Measurements from ENCODE around the gene SYNRG. TPM values are rescaled to one million over a fixed set of nuclear protein-coding genes. Genes with fewer than 3 reads are reported as not detected.

SYNRG gene
- total RNA-seq, 1 donor from 2014 or later: 28.7 TPM

DNA sequence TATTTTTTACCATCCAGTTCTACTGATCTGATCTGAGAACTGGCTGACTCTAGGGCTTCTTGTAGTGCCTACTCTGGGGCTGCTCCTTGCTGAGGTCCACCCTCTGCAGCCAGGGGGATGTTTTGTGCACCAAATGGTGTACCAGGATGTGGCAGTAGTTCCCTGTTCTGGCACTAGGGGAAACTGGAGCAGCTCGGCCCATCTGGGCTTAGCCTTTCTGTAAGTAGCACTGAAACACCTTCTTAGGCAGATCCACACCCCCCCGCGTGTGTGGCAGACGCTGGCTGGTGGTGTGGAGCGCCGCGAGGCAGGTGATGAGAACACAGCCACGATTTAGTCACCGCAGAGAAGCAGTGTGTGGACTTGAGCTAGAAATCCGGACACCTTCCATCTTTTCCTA is 102.5 kb downstream of the SYNRG start:
- no peak for DNase-seq (ENCODE audit: extremely low read depth, low read depth, low spot score)

DNA sequence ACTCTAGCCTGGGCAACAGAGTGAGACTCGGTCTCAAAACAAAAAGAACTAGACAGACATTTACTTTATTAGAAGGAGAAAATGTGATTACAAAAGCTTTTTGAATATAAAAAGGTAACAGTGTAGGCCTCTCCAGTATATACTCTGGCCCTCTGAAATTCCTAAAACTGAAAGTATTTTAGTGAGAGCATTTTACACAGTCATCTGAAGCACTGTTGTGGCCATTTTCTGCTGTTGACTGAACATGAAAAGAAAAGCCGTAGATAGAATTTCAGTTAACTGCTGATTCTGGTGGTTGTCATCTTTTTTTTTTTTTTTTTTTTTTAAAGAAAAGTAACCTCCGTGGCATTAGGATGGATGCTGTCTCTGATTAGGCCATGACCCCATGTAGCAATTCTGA is 103.9 kb downstream of the SYNRG start:
- no peak for DNase-seq (ENCODE audit: extremely low read depth, low read depth, low spot score)

DNA sequence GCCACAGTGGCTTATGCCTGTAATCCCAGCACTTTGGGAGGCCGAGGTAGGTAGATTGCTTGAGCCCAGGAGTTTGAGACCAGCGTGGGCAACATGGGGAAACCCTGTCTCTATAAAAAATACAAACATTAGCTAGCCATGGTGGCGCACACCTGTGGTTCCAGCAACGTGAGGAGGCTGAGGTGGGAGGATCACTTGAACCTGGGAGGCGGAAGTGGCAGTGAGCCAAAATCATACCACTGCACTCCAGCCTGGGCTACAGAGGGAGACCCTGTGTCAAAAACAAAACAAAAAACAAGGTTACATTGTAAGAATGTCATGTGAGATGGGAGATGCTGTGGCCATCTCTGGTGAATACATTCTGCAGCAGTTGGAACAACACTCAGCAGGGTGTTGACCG is 106.1 kb downstream of the SYNRG start:
- DNase-seq (ENCODE audit: extremely low read depth, low read depth, low spot score): no peak

DNA sequence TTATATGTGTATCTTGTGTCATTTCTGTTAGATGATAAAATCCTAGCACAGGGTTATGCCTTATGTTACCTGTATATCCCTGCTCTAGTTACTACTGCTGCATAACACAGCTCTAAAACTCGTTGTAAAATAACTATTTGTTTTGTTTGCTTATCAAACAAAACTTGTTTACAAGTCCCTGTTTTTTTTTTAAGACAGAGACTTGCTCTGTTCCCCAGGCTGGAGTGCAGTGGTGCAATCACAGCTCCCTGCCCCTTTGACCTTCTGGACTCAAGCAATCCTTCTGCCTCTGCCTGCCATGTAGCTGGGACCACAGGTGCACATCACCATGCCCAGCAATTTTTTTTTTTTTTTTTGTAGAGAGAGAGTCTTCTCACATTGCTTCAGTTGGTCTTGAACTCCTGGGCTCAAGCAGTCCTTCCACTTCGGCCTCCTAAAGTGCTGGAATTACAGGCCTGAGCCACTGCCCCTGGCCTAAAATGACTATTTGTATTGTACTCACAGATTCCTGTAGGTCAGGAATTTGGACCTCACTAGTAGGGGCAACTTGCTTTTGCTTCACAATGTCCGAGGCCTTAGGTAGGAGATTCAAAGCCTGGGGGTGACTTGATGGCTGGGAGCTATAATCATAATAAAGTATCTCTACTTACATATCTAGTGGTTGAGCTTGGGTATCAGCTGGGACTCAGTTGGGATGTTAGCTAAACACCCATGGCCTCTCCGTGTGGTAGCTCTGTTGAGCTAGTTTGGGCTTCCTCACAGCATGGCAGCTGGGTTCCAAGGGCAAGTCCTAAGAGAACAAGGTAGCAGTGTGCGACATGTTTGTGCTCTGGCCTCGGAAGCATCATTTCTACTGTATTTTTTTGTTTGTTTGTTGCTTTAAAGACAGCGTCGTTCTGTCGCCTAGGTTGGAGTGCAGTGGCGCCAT is 106.9 kb downstream of the SYNRG start:
- DNase-seq (ENCODE audit: extremely low read depth, low read depth, low spot score): no peak

DNA sequence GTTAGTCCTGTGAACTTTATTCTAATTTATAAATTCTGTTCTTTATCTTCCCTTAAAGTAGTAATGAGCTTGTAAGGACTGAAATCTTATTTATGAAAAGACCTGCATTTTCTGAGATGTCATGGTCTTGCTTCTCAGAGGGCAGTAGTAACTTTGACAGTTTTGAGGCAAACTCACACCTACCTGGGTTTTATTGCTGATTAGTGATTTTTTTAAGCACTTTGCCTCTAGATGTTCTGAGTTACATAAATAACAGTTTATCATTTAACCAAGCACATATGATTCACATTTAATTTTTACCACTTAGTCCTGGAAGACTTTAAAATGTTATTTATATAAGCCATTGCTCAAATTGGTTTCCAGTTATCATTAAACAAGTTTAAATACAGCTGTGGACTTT is 108.8 kb downstream of the SYNRG start:
- DNase-seq (ENCODE audit: extremely low read depth, low read depth, low spot score): no peak

DNA sequence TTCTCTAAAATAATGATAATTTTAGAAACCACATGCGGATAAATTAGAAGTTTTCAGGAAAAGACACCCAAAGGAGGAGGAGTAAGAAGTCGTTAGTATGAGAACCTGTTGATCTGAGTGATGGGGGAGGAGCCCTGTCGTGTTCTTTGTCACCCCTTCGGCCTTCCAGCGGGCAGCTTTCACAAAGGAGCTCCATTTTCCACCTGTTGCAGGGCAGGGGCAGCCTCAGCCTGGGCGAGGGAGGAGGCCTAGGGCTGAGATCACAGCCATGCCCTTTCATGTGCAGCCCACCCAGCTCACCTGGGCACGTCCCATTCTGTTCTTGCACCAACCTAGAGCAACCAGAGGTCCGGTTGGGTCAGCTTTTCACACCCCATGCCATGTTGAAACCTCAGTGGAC is 114.2 kb downstream of the SYNRG start:
- no peak for DNase-seq (ENCODE audit: extremely low read depth, low read depth, low spot score)

DNA sequence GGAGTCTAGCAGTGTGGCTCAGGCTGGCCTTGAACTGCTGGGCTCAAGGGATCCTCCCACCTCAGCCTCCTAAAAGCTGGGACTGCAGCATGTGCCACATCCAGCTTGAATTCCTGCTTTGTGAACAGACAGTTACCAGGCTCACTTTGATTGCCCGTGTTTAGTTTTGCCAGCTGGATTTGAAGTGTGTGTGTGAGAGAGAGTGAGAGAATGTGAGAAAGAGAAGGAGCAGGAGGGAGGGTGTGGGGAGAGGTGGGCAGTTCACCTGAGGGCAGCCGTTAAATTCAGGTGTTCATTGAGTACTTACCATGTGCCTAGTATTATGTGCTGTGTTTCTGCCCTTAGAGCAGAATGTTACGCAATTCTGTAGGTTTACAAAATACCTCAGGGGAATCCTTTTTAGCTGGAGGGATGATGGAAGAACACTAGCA is 114.8 kb downstream of the SYNRG start:
- no peak for DNase-seq (ENCODE audit: extremely low read depth, low read depth, low spot score)

DNA sequence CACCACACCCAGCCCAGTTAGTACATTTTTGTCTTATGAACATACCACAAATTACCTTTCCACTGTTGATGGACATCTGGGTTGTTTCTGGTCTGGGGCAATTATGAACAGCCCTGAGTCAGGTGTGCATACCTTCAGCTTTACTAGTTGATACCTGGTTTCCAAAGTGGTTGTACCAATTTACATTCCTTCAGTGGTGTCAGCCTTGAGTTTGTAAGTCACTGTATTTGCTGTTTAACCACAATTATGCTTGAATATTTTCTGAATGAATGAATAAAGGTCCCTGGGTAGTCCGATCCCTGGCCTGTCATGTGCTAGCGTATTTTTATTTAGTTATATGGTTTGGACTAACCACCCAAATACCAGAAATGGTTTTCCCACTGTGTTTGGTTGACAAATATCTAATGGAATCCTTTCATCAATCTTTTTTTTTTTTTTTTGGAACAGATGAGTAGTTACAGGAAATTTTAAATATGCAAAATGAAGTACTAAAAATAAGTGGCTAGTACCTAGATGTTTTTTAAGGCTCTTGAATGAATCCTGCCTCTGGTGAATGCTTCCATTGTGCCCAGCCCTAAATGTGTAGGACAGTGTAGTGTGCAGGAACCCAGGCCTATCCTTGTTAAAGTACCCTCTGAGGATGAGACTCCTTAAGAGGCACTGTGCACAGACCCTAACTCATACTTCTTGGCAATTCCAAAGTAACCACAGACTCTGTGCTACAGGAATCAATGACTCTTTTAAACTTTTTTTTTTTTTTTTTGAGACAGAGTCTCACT is 115.8 kb downstream of the SYNRG start:
- no peak for DNase-seq (ENCODE audit: extremely low read depth, low read depth, low spot score)

DNA sequence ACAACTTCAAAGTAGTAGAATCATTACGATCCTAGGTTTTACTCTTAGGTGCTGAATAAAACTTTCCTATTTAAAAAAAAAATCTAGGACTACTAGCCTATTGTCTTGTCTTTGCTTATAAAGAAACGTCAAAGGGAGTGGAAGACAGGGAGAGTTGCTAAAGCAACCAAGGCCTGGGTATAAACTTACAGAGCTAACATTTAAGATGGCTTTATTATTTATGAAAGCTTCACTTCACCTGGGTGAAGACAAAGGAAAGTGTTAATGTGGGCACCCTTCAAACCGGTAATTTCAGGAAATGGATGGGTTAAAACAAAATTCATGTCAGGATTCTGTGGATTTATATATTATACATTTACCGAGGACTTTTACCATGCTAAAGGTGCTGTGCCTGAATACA is 117.1 kb downstream of the SYNRG start:
- DNase-seq (ENCODE audit: extremely low read depth, low read depth, low spot score): no peak

DNA sequence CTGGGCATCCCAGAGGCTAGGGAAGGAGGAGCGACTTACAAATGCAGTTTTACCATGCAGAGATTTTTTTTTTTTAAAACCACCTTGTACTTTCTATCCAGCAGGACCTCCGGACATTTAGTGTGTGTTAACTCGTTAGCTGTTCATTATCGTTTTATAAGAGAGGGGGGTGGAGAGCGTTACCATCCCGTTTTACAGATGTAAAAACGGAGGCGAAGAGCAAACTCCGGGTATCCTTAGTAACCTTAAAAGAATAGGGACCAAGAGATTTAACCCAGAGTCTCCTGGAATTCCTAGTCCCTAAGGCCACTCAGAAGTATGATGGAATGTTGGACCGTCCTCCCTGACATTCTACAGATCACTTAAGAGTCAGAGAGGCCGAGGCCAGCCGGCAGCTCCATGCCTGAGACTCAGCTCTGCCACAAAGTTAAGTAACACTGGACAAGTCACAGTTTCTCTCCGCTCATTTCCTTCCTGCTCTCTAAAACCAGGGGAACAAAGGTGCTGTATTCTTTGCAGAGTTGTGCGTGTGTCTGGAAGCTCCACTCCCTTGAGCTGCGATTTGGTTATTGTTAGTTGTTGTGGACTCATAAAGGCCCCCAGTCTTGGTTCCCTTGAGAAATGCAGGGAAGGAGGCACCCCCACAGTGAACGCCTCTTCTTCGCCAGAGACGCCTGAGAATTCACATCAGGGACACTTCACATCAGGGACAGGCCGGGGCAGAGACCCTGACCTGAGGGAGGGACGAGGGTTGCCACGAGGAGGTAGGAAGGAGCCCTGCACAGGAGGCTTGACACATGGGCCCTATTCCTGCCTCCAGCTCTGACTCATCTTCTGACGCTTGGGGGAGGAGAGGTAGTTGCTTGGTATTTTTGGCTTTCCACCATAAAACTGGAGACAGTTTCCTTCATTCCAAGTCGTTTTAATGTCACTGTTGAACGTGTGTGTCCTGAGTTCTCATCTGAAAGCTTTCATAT is 118.3 kb downstream of the SYNRG start:
- peak; percentile 64 for DNase-seq (ENCODE audit: extremely low read depth, low read depth, low spot score)

DNA sequence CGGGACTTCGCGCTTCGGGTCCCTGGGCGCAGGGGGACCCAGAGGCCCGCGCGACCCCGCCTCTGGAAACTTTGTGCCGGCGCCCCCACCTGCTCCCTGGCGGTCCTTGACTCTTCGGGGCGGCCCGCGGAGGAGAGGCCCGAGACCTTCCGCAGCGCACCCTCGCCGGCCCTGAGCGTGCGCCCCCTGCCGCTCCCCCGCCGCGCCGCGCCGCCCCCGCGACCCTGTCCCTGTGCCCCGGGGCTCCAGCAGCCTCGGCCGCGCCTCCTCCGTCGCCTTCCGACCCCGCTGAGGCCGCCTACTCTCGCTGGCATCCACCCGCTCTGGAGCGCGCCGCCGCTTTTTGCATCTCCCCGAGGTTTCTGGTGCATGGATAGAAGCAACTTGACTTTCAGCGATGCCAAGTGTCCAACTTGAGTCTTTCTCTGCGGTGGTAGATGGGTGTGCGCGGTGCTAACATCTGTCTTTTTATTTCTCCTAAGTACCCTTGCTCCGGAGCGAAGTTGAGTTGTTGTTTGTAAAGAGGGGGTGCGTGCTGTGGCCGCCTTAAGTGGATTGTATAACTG is 119.1 kb downstream of the SYNRG start:
- no peak for DNase-seq (ENCODE audit: extremely low read depth, low read depth, low spot score)

DNA sequence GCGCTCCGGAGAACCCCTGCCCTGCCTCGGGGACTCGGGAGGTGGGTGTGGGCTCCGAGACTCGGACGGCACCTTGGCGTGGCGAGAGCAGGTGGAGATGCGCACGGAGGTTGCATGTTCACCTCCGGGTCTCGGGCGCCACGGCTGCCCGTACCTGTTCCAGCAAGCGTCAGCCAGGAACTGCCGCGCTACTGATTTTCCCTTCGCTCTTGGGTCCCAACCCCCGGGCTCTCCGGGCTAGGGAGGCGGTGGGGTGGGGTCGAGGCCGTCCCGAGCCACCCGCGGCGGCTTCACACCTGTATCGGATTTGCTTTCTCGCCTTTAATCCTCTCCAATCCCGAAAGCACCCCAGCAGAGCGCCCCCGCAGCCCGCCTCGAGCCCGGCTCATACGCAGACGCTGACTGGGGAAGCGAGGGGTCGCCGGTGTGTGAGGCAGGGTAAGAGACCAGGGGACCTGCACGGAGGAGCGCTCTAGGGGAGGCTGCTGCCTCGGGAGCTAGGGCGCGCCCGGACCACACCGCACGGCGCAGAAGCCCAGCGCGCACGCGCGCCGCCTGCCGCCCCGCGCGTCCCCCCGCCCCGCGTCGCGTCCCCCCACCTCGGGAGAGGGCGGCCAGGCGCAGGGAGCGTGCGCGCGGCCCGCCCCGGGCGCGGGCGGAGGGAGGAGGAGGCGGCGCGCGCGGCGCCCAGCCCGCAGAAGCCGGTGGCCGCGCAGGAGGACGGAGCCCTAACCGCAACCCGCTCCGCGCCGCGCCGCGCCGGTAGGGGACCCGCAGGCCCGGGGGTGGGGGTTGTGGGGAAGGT is 119.8 kb downstream of the SYNRG start, which contains the start of gene DUSP14:
DUSP14 (plus strand) TSS at position 695 of the 805 bp plus-strand sequence. CDS start 22,382 bp downstream, outside the sequence.
- DNase-seq (ENCODE audit: extremely low read depth, low read depth, low spot score): no peak

DNA sequence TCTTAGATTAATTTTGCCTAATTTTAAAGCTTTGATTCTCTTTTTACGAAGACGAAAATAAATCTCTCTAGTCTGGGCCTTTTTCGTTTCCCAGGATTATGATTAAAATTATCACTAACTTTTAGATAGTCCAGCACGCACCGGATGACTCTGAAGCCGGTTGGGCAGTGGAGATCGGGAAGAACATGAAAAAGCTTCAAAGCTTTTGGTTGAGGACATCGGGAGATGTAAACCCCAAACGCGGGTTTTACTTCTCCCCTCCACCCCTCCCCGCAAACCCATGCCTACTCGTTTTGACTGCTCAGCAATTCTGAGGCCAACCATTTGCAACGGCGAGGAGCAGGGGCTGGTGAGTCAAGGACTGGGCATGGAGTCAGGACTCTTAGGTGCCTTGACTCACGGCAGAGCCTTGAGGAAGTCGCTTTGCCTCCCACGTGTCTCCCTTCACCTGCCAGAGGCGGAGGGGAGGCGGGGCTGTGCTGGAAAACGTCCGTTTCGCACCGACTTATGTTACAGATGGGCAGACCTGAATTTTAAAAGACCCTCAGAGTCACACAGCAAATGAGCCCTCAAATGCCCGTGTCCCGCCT is 120.5 kb downstream of the SYNRG start:
- DNase-seq (ENCODE audit: extremely low read depth, low read depth, low spot score): peak; percentile 55

DNA sequence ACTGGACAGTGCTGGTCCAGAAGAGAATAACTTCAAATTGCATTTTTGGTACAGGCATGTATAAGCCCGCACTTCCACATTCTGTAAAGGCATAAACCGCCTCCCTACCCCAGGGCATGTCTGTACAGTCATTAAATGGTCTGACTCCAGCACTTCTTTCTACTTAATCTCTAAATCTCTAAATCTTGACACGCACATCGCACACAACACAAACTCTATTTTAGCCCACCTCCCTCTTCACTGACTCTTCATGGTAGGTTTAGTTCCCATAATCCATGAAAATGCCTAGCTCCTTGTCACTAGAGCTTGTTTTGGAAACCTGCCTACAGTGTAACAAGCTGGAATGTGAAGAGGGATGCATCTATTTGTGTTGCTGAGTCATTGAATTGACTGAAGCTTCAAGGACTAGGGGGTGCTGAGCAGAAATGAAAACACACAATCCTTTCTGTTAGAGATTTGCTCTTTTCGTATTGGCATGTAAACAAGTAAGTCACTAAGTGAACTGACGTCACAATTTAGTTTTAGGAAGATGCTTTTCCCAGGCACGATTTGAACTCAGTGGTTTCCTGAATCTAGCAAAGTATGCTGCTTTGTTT is 121.1 kb downstream of the SYNRG start:
- DNase-seq (ENCODE audit: extremely low read depth, low read depth, low spot score): peak; percentile 92

DNA sequence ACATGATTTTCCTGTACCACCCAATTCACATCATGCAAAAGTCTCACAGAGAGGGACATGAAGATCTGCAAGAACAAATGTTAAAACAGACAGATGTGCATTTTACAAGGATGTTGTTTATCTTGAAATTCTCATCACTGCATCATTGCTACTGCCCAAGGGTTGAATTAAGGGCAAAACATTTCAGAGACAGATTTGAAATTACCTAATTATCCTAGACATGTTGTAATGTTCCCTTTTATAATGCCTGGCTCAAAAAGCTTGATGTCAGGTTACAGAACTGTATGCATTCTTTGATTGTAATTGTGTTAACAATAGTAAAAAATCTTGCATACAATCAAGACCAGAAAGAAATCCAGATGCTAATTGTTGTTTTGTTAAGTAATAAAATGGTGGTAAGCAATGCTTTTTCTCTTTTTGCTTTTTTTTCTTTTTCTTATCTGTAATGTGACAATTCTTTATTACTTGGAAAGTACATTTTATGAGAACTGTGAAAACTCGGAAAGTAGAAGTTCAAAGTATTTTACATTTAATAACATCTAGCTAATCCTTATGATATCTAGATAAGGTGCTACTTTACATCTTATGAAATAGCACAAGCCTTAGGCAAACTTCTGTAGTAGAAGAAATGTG is 123.2 kb downstream of the SYNRG start:
- DNase-seq (ENCODE audit: extremely low read depth, low read depth, low spot score): no peak

DNA sequence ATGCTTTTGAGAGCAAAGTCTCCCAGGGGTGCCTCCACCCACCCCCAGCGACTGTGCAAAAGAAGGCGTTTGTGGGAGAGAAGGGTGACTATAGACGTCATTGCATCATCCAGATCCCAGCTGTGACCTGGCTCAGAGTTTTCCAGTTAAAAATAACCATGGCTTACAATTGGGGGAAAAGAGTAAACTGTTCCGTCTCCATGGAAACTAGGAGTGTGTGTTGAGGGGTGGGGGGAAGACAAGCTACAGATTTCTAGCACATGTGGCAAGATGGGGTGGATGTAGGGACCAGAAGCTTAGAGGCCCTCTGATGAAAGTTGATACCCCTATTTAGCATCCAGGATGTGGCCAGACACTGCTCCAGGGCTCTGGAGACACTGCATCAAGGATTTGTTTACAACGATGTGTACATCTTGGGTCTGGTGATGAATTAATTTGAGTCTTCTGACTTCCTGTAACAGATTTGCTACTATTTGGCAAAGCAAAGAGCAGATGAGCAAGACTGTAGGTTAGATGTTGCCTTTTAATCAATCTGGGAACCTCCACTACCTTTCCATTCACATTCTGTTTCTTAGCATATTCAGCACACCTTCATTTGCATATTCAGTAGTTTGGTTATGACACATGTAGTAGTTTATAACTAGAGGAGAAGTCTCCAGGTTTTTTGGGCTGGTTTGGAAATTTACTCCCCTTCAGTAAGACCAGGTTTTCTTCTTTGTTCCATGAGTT is 125.7 kb downstream of the SYNRG start:
- DNase-seq (ENCODE audit: extremely low read depth, low read depth, low spot score): no peak

DNA sequence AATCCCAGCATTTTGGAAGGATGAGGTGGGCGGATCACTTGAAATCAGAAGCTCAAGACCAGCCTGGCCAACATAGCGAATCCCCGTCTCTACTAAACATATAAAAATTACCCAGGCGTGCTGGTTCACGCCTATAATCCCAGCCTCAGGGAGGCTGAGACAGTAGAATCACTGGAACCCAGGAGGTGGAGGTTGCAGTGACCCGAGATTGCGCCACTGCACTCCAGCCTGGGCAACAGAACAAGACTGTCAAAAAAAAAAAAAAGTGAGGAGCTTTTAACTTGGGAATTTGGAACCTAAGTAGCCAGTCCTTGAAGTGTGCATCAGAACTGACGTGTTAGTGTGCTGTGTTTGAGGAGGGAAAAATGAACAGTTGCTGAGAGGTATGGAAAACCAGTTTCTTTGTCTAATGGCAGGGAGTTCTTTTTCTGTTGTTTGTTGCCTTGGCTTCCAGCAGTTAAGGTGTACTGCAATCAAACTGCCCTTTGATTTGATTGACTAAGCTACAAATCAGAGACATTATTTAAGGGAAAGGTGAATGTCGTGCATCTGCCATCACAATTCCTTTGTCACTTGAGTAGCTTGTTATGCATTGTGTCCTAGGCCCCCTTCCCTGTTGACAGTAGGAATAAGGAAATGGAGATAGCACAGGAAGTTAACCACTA is 128.1 kb downstream of the SYNRG start:
- no peak for DNase-seq (ENCODE audit: extremely low read depth, low read depth, low spot score)
